ENCODE data around the gene SHOX.
"Not testable (repeated sequence)": the region's sequence is repeated elsewhere in the genome, so short reads cannot be mapped to it uniquely, and the experiment has no call there.

SHOX gene

GRCh38 chrX:630612-631496 is at the start of gene SHOX:
TSS of gene SHOX (plus strand) at chrX:630791. CDS start at chrX:630898, 107 bp downstream.
- no peak for DNase-seq

GRCh38 chrX:581066-581465 is 49.5 kb upstream of the SHOX start:
- no peak for DNase-seq

GRCh38 chrX:581720-582298 is 48.8 kb upstream of the SHOX start:
- no peak for DNase-seq

GRCh38 chrX:584572-584971 is 46.0 kb upstream of the SHOX start:
- DNase-seq = no peak

- no peak for DNase-seq
Observed at GRCh38 chrX:585115-585808, 45.3 kb upstream of the SHOX start.

GRCh38 chrX:586351-586750 is 44.2 kb upstream of the SHOX start:
- no peak for DNase-seq

- not testable (repeated sequence) for DNase-seq
Observed at GRCh38 chrX:589261-589660, 41.3 kb upstream of the SHOX start.

GRCh38 chrX:590693-591404 is 39.7 kb upstream of the SHOX start:
- DNase-seq = no peak

- no peak for DNase-seq
Observed at GRCh38 chrX:599837-600715, 30.5 kb upstream of the SHOX start.

GRCh38 chrX:603029-603428 is 27.6 kb upstream of the SHOX start:
- DNase-seq = not testable (repeated sequence)

GRCh38 chrX:604616-605015 is 26.0 kb upstream of the SHOX start:
- DNase-seq = not testable (repeated sequence)

GRCh38 chrX:608088-608487 is 22.5 kb upstream of the SHOX start:
- DNase-seq = not testable (repeated sequence)

- no peak for DNase-seq
Observed at GRCh38 chrX:614136-614535, 16.5 kb upstream of the SHOX start.

- DNase-seq = no peak
Observed at GRCh38 chrX:617401-617800, 13.2 kb upstream of the SHOX start.

GRCh38 chrX:617891-618290 is 12.7 kb upstream of the SHOX start:
- no peak for DNase-seq

- DNase-seq = not testable (repeated sequence)
Observed at GRCh38 chrX:618304-618703, 12.3 kb upstream of the SHOX start.

- DNase-seq = no peak
Observed at GRCh38 chrX:618761-619450, 11.7 kb upstream of the SHOX start.

- no peak for DNase-seq
Observed at GRCh38 chrX:619451-619811, 11.2 kb upstream of the SHOX start.

- DNase-seq = no peak
Observed at GRCh38 chrX:619812-620531, 10.6 kb upstream of the SHOX start.

- DNase-seq = no peak
Observed at GRCh38 chrX:621705-622503, 8.7 kb upstream of the SHOX start.

Measured in CD4-positive, alpha-beta T cell treated with Interferon gamma for 1 hour (primary cell).